GM18511 (cell line): Measurements from ENCODE around the gene CDH8.

Source experiments
- ATAC-seq: cut with Tn5 transposase; IDR thresholded peaks from one replicate; pipeline ENCODE4 v1.9.1; 2021; ENCODE audit warnings: mild to moderate bottlenecking, moderate library complexity; ENCODE audit not compliant: unreplicated experiment

The CDH8 gene

DNA sequence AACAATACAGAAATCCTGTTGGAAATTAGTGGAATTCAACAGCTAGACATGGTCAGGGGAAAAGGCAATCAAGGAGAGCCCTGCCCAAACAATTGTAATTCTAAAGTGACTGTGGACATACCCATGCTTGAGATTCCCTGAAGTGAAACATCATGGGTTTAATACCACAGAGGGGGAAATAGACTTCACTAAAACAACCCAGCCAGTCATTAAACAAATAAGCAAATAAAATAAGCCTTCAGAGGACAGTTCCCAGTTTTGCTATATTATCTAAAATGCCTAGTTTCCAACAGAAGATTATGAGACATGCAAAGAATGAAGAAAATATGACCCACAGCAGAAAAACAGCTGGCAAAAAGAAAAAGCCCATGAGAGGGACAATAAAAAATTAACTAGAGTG lies 376.3 kb downstream of the CDH8 start:
- ATAC-seq, result no peak

DNA sequence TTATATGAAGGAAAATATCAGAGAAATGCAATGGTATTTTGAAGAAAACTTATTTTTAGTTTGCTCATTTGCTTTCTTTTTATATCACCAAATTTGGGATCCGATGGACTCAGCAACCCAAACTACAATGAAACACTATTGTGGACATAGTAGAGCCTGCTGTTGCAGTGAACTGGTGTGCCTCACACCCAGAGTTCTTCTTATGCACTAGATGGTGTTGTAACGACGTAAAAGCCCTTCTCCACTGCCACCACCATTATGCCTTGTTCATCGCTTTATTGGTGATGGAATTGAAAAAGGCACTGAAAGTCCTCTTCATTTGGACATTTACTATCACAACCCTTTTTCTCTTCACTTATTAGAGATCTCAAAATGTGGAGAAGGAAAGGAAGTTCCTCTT lies 381.3 kb downstream of the CDH8 start:
- no peak for ATAC-seq

DNA sequence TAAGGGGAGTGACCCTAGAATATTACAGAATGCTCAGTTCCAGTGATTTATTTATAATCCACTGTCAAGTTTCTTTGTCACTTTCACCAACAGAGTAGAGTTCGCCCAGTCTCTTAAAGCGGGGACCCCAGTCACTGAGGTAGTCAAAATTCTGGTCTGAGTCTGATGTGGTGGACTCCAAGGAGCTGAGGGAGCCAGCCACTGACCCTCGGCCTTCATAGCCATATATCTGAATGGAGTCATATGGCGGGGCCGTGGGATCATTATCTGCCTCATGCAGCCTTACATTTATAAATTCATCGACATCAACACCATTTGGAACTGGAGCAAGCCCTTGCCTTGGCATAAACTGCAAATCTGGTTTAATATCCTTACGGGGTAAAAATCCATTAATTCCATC lies 382.7 kb downstream of the CDH8 start:
- no peak for ATAC-seq

DNA sequence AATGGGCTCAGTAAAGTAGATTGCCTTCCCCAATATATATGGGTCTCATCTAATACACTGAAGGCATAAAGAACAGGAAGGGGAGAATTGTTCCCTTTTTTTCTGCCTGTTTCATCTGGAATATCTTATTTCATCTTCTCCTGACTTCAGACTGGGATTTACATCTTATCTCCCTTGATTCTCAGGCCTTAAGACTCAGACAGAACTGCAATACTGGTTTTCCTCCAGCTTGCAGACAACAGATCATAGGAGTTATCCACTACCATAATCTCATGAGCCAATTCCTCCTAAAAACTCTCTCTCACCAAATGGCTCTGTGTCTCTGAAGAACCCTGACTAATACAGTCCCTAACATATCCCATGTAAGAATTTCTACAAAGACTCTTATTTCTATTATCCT lies 390.7 kb downstream of the CDH8 start:
- ATAC-seq, result no peak

DNA sequence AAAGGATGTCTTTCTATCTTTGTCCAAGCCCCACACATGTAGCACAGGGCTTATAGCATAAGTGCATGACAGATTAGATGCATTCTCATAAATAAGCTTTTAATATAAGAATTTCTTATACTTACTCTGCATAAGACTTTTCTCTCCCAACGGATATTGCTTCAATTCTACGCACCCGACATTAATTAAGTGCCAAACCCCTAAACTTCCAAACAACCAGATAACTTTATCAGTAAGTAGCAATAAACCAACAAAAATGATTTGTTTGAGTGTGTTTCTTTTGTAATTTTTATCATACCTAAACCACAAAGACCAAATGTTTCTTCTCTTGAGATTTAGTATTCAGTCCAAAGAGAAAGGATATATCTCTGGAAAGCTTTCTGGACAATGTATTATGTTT lies 391.5 kb downstream of the CDH8 start:
- ATAC-seq, result no peak

DNA sequence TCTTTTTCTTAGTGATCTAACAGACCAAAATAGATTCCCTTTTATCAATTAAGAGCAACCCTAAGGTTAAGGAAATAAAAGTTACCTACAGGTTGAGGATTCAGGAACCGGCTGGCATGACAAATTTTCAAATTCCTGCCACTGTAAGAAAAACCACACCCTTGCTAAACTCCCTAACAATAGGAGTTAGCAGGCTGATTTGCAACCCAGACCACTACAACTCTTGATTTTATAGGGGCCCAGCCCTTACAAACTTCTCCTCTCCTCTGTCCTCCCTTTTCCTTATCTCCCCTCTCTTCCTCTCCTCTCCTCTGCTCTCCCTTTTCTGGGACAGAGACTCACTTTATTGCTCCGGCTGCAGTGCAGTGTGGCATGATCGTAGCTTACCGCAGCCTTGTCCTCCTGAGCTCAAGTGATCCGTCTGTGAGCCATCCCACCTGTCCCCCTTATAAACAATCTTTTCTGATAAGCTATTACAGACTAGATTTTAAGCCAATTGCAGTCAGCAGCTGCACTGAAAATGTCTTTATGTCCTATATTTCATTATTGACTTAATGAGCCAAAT lies 418.9 kb downstream of the CDH8 start:
- no peak for ATAC-seq

DNA sequence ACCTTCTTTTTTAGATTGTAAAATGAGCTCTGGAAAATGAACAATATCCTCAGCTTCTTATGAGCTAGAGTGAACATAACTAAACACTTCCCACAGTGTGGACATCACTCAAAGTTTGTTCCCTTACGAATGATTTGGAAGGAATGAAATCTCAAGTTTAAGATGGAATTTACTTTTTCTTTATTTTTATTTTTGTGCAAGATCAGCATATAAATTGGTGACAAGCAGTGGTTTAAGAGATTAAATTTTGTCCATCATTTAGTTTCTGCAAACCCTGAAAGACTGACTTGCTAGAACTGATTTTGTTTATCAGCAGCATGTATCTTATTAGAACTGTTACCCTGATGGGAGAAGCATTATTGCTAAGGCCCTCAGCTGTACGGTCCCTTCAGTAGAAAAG lies 420.1 kb downstream of the CDH8 start:
- ATAC-seq, result no peak

DNA sequence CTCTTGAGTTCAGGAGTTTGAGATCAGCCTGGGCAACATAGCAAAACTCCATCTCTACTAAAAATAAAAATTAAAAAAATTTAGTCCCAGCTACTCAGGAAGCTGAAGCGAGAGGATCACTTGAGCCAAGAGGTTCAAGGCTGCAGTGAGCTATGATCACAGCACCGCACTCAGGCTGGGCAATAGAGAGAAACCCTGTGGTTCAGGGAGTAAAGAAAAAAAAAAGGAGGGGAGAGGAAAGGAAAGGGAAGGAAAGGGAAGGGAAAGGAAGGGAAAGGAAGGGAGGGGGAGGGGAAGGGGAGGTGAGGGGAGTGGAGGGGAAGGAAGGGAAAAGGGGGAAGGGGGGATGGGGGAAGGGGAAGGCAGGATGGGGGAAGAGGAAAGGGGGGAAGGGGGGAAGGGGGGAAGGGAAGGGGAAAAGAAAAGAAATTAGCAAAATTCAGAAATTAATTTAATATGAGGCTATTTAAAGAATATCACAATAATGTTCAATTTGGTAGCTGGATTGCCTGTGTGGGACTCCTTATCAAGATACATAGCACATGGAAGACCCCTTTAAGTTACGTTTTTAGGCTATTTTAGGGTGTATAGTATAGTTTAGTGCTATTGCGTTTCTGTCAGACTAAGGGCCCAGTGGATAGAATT lies 424.3 kb downstream of the CDH8 start:
- no peak for ATAC-seq

DNA sequence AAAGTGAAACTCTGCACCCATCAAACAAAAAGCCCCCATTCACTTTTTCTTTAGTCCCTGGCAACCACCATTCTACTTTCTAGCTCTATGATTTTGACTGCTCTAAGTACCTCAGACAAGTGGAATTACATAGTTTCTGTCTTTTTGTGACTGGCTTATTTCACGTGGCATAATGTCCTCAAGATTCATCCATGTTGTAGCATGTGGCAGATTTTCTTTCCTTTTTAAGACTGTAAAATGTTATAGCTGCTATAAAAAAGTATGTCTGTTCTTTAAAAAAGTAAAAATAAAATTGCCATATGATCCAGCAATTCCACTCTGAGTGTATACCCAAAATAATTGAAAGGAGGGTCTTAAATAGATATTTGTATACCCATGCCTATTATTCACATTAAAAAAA lies 429.7 kb downstream of the CDH8 start:
- ATAC-seq, result no peak
